NCI-H1092 (cell line): ENCODE measurements around the gene LEFTY1.

ENCODE experiments used
- DNase-seq: peaks from one replicate; lab custom pipeline; 2025; lab: John Stamatoyannopoulos, UW

The LEFTY1 gene

DNA sequence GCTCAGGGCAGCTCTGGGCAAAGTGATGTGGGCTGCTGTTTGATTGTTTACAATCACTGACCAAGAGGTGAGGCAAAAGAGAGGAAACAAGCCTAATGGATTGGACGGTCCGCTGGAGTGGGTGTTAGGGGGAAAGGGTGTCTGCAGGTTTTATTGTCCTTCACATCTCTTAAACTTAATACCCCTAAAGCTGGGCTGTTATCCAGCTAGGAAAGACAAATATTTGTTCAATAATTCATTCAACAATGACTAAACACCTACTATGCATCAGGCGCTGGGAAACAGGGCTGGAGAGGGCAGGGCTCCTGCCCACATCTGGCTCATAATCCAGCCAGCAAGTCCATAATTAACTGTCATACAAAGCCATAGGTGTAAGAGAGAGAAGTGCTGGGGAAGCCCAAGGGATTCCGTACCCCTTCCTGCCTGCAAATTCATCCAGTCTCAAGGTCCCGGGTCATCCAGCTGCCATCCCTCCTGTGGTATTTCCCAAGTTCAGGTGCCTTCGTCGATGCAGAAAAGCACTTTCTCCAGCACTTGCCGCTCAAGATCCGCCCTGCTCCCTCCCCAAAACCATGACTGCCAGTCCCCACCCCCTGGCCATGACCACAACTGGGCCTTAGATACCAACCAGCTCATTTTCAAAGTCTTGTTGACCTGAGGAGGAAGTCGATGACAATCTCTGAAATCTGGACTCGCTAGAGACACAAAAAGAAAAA lies 17.4 kb downstream of the LEFTY1 start:
- DNase-seq = peak; percentile 89

DNA sequence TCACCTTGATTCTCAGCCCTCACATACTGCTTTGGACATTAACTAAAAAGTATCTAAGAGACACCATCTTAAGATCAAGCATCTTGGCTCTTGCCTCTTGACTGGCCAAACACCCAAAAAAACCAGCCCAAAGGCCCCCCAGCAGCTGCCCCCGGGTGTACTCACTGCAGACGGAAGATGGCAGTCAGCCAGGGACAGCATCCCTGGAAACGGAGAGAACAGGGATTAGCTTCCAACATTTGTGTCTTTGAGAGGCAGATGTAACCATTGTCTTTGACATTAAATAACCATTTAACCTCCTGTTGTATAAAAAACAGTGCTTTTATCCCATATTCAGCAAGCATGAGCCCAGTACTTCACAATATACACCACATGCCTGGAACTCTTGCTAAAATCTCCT lies 18.0 kb downstream of the LEFTY1 start:
- peak; percentile 85 for DNase-seq

DNA sequence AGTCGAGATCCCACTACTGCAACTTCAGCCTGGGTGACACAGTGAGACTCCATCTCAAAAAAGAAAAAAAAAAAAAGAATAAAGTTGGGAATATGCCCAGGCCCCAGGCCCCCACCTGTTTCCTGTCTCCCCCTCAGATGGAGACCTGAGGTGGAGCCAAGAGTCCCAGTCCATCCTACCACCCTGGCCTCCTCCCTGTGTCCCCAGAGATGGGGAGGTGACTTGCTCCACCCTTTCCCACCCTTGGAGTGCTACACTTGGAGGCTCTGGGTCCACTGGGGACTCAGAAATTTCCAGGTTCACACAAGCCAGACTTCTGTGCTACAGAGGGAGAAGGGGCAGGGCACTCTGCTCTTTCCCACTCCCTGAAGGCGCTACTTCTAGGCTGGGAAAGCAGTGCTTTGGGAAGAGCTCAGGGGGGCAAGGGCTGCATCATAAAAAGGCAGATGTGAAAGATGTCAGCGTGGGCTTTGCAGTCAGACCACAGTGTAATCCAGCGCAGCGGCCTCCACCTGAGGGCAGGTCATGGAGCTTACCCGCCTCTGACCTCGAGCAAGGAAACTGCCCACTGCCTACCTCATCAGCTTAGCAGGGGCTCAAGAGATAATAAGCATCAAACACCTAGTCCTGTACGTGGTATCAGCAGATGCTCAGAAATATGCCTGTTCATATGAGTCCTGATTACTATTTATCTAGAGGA lies 20.2 kb downstream of the LEFTY1 start:
- no peak for DNase-seq

DNA sequence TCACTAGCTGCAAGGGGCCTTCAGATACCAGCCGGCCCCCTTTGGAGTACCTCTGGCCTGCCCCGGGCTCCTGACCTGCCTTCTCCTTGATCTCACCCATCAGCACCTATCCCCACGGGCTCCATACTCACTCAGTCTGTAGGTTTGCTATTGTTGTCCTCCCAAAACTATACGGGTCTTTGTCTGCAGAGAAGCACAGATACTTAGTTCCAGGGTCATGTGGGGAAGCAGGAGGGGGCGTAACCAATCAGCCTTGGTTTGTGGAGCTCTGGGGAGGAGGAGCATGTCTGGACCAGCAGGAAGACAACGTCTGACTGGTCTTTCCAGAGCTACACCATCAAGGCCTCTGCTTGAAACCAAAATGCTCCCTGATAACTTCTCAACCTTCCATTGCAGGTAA lies 22.0 kb downstream of the LEFTY1 start:
- no peak for DNase-seq

DNA sequence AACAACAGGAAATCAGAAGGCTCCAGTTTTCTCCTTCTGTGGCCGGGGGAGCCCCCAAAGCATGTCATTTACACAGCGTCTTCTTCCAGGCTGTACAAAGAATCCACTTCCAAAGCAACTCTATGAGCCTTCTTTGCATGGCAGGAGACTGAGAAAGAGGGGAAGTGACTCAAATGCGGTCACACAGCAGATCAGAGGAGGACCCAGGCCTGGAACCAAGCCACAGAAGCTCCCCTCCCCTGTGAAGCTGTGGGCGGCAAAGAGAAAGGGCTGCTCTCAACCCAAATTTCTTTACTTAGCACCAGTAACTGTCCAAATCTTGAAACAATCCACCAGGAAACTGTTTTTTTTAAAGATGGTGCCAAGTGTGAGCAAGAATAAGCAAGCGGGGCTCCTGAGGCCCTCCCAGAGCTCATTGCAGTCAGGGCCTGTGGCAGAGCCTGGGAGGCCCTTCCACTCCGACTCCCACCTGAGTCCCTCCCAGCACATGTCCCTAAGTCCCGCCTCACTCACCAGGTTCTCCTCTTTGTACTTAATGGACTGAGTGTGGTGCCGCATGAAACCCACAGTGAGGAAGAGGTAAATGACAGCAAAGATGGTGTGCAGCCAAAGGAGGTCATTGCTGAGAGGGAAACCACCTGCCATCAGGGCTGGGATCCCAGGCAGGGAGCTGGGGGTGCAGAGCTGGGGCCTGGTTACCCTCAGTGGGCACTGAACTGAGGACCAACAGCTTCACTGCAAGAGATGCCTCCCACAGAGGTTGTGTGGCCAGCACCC lies 22.7 kb downstream of the LEFTY1 start:
- DNase-seq = no peak

DNA sequence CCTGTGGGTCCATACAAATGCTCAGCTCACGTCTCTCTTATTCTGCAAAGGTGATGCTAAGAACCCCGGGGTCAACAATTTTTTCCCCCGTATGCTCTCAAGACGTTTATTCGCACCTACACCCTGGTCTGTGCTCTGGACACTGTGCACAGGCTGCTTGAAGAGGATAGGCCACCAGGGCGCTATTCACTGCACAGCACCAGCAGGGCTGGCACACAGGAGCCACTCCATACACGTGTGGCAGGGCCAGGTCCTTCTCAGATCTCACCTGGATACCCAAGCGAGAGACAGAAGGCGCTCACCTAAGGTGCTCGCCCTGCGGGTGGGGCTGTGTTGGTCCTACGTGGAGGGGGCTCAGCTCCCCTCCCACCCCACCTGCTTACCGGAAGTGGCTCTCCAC lies 23.4 kb downstream of the LEFTY1 start:
- DNase-seq = no peak

- DNase-seq = no peak
Measured at GRCh38 chr1:225863167-225863566, 25.8 kb downstream of the LEFTY1 start.

GRCh38 chr1:225862581-225862950 lies 26.4 kb downstream of the LEFTY1 start:
- no peak for DNase-seq

- DNase-seq = no peak
Measured at GRCh38 chr1:225861834-225862580, 26.9 kb downstream of the LEFTY1 start.

DNA sequence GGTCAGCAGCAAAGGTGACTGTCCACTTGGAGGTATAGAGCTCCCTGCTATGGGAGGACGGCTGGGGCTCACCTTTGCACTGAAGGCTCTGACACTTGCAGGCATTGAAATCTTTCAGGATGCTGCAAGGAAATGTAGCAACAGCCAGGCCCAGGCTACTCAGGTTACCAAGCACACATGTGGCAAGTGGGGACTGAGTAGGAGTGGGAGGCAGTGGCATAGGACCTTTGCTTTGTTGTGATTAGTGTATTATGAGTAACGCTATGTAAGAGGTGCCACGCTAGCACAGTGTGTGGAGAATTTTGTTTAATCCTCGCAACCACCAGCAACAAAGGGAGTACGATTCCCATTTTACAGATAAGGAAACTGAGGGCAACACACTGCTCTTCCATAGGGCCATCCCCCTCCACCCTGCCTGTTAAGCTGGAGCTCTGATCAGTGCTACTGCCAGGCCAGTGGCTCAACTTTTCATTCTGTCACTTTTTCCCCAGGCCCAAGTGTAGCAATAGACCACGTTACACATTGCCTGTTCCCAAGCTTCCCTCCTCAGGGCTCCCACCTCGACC lies 28.0 kb downstream of the LEFTY1 start:
- DNase-seq = no peak

DNA sequence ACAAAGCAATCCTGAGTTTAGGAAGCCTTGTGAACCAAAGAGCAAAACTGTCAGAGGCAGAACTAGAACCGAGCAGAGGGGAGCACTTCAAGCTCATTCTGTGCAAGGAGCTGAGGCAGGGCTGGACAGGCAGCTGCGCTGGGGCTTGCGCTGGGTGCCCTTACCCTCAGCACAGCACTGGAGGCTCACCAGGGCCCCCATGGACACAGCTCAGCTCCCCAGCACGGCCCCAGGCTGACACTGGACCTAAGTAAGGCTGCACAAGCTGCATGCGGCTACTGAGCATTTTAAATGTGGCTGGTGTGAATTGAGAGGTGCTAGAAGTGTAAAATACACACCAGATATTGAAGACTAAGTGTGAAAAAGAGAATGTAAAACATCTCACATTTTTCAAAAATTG lies 28.8 kb downstream of the LEFTY1 start:
- DNase-seq = no peak

DNA sequence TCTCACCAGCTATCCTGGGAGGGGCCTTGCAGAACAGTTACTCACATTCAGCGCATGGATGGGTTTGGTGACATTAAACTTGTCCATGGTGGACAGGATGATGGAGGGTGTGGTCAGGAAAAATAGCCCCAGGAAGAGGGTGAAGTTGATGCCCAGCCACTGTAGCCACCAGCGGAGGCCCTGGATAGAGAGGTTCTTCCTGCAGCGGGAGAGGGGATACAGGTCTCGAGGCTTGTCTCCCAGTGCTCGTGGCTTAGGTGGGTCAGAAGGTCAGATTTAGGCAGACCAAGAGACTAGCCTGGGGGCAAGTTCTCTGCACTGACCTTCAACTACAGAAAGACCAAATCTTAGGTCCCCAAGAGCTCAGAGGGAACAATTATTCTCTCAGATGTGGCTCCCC lies 29.8 kb downstream of the LEFTY1 start:
- no peak for DNase-seq

DNA sequence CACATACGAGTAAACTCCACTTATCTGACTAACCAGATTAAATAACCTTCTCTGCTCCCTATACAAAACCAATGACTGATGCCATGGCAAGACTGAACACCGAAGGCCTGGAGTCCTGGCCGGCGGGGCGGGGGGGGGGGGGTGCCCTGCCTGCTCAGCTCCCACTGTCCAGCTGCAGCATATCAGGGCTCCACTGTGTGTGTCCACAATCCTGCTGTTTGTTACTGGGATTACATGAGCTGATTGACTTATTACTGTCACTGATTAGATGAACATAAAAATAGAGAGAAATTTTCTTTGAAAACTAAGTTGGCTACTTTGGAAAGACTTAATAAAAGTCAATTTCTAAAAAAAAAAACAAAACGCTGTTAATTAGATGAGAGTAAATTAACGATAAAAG lies 31.7 kb downstream of the LEFTY1 start:
- DNase-seq = no peak

- DNase-seq = no peak
Measured at GRCh38 chr1:225855503-225856300, 33.2 kb downstream of the LEFTY1 start.

- no peak for DNase-seq
Measured at GRCh38 chr1:225853441-225853840, 35.5 kb downstream of the LEFTY1 start.

GRCh38 chr1:225852413-225853124 lies 36.4 kb downstream of the LEFTY1 start:
- no peak for DNase-seq

DNA sequence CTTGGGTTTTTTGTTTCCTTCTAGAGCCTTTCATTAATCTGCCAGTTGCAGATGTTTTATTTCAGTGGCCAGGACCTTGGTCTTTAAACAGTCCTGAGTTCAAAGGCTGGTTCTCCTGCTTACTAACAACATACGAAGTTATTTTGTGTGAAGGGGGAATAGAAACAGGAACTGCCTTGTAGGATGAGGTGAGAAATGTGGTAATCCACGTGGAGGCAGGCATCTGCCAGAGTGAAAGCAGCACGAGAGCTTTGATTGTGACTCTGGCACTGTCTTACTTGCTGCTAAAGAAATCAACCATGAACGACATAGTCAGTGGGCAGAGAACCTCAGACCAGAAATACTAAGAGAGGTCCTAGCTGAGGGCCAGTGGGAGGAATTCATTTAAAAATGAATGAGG lies 37.1 kb downstream of the LEFTY1 start:
- no peak for DNase-seq

- DNase-seq = no peak
Measured at GRCh38 chr1:225850370-225850769, 38.6 kb downstream of the LEFTY1 start.

DNA sequence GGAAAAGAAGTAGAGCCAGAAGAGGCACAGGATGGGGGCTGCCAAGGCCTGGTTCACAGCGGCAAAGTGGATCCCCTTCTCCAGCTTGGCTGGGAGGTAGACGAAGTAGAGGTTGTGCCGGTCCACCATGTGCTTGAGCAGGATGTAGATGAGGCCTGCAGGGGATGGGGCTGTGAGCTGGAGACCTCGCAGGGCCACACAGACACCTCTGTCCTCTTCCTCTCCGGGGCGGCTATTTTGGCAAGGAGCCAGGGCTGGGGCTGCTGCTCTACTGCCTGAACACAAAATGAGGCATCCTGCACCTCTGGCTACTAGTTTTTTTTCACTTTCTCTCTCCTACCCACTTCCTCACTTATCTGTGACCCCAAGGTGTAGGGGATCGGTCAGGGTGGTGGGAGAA lies 39.0 kb downstream of the LEFTY1 start:
- DNase-seq = no peak
